ENCODE measurements around the gene STARD3NL.
A peak's percentile ranks its signal among the peaks of the same experiment; 100 is the strongest.
"Not testable (repeated sequence)": the region's sequence is repeated elsewhere in the genome, so short reads cannot be mapped to it uniquely, and the experiment has no call there.

Gene STARD3NL

GRCh38 chr7:38257350-38257677, 79.3 kb downstream of the STARD3NL start:
- TF ChIP-seq Cebpa-rat (IDR thresholded peaks at IDR 0.05), result no peak
- Histone ChIP-seq H3K9ac (peak overlapping the region in 3 of 11 experiments; percentile 26 to 50 (median 40); a peak in 3 of 22 replicates), H3K4me3 (no peak overlapping the region), H3K27me3 (no peaks in the 10 kb centered on the region), H3K36me3 (no peaks in the 10 kb centered on the region), H3K4me2 (peak overlapping the region in 6 of 11 experiments; percentile 34 to 72 (median 46); a peak in 9 of 22 replicates), H3K4me1 (peaks cover 0 to 18% (median 11%) of the 10 kb centered on the region in 10 experiments; a peak in 13 of 20 replicates), H4K20me1 (no peaks in the 10 kb centered on the region), H3K9me3 (replicated peaks in 1 of 11) (peaks cover 0 to 7% (median 0%) of the 10 kb centered on the region in 11 experiments; a peak in 1 of 22 replicates), H3K27ac (peak overlapping the region in 8 of 11 experiments; percentile 47 to 76 (median 70); a peak in 14 of 22 replicates)

DNA sequence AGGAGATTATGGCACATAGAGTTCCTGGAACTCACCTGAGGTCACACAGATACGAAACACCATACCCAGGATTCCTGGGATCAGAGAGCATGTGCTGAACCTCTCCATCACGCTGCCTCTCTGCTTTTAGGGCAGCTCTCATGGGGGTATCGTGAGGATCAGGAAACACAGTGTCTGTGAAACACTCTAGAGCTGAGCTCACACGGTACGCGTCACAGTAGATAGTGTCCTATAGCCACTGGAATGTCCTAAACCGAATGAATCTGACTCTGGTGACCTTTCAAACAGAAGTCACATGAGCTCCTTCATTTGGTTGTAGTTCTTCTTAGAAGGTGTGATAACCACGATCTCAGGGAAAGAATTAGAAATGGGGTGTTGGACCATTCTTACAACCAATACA, 81.1 kb downstream of the STARD3NL start:
- H3K9ac ChIP-seq; H3K27me3 ChIP-seq; H3K9me3 ChIP-seq (replicated peaks in 1 of 11); H3K27ac ChIP-seq; H3K36me3 ChIP-seq; H3K4me2 ChIP-seq; H4K20me1 ChIP-seq; H3K4me3 ChIP-seq: not testable (repeated sequence)
- peaks cover 0 to 18% (median 11%) of the 10 kb centered on the region in 10 experiments; a peak in 13 of 20 replicates for H3K4me1 ChIP-seq

DNA sequence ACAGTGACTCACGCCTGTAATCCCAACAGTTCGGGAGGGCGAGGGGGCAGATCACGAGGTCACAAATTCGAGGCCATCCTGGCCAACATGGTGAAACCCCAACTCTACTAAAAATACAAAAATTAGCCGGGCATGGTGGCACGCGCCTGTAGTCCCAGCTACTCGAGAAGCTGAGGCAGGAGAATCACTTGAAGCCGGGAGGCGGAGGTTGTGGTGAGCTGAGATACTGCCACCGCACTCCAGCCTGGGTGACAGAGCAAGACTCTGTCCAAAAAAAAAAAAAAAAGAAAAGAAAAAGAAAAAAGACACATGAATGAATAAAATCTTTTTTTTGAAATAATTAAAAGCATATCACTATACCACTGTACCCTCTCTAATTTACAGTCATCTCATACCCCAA, 83.6 kb downstream of the STARD3NL start:
- not testable (repeated sequence) for H3K9ac ChIP-seq; H3K4me3 ChIP-seq; H4K20me1 ChIP-seq; H3K27ac ChIP-seq; H3K36me3 ChIP-seq; H3K9me3 ChIP-seq (replicated peaks in 1 of 11); H3K27me3 ChIP-seq; H3K4me2 ChIP-seq
- H3K4me1 ChIP-seq, result peaks cover 0 to 10% (median 9%) of the 10 kb centered on the region in 10 experiments; a peak in 13 of 20 replicates

DNA sequence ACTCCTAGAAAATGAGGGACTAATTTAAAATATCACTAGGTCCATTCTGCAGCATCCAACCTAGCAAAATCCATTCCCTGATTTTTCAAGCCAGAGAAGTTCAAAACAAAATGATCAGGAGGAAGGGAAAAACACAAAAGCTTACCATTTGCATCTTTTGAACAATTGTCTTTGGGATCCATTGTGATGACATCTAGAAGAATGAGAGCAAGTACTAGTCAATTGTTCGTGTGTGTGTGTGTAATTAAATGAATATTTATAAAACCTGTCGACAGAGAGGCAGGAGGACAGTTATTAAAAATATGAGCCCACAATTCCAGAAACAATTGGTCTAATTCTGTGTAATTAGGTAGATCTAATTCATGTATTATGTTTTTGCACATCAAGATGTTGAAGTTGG, 84.0 kb downstream of the STARD3NL start:
- H3K4me1 ChIP-seq; H3K27me3 ChIP-seq; H3K9me3 ChIP-seq (replicated peaks in 1 of 11); H3K4me2 ChIP-seq; H3K4me3 ChIP-seq; H4K20me1 ChIP-seq; H3K27ac ChIP-seq; H3K36me3 ChIP-seq; H3K9ac ChIP-seq: not testable (repeated sequence)

DNA sequence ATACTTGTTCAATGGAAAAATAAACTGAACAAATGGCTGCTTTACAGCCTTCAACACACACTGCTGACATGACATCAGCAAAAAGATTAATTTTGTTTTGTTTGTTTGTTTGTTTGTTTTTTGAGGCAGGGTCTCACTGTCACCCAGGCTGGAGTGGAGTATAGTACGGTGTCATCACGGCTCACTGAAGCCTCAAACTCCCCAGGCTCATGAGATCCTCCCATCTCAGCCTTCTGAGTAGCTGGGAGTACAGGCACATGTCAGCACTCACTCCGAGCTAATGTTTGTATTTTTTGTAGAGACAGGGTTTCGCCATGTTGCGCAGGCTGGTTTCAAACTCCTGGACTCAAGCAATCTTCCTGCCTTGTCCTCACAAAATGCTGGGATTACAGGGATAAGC, 84.5 kb downstream of the STARD3NL start:
- H3K27ac ChIP-seq, result no peak overlapping the region
- H3K4me2 ChIP-seq, result no peak overlapping the region
- H3K4me1 ChIP-seq, result peaks cover 0 to under 1% (median under 1%) of the 10 kb centered on the region in 10 experiments; a peak in 11 of 20 replicates
- no peak overlapping the region for H3K9ac ChIP-seq
- H3K4me3 ChIP-seq, result no peak overlapping the region
- no peaks in the 10 kb centered on the region for H3K36me3 ChIP-seq
- TF ChIP-seq Cebpa-rat (IDR thresholded peaks at IDR 0.05), result no peak
- no peaks in the 10 kb centered on the region for H4K20me1 ChIP-seq
- H3K27me3 ChIP-seq, result no peaks in the 10 kb centered on the region
- no peaks in the 10 kb centered on the region for H3K9me3 ChIP-seq (replicated peaks in 1 of 11)

- H3K4me1 ChIP-seq; H3K9me3 ChIP-seq (replicated peaks in 1 of 11); H3K27me3 ChIP-seq; H3K4me2 ChIP-seq; H3K9ac ChIP-seq; H3K36me3 ChIP-seq; H3K27ac ChIP-seq; H3K4me3 ChIP-seq; H4K20me1 ChIP-seq: not testable (repeated sequence)
Measured at GRCh38 chr7:38263274-38263673, 85.2 kb downstream of the STARD3NL start.

- not testable (repeated sequence) for H3K4me2 ChIP-seq; H3K36me3 ChIP-seq; H3K9me3 ChIP-seq (replicated peaks in 1 of 11); H3K27me3 ChIP-seq; H3K27ac ChIP-seq; H3K4me1 ChIP-seq; H3K4me3 ChIP-seq; H4K20me1 ChIP-seq; H3K9ac ChIP-seq
Measured at GRCh38 chr7:38264602-38265001, 86.6 kb downstream of the STARD3NL start.

- not testable (repeated sequence) for H3K27ac ChIP-seq; H3K4me3 ChIP-seq; H3K4me2 ChIP-seq; H3K27me3 ChIP-seq; H3K36me3 ChIP-seq; H4K20me1 ChIP-seq; H3K9me3 ChIP-seq (replicated peaks in 1 of 11); H3K9ac ChIP-seq; H3K4me1 ChIP-seq
Measured at GRCh38 chr7:38265958-38266357, 87.9 kb downstream of the STARD3NL start.

DNA sequence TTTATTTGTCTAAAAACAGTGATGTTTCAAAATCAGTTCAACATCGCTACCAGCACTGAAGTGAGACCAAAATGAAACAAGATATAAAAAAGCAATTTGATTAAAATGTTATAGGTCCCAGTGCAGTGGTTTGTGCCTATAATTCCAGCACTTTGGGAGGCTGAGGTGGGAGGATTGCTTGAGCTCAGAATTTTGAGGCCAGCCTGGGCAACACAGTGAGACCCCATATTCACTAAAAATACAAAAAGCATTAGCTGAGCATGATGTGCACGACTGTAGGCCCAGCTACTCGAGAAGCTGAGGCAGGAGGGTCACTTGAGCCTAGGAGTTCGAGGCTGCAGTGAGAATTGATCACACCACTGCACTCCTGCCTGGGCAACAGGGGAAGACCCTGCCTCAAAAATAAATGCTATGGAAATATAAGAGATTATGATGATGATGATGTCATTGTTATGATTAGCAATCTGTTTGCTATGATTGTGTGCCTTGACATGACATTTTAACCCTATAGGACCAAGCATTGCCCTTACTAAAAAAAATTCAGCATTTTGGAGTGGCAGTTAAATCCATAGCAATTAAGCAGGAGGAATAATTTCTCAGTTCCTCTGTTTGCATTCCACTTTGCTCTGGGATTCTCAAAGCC, 91.8 kb downstream of the STARD3NL start:
- not testable (repeated sequence) for H3K27me3 ChIP-seq; H3K4me3 ChIP-seq; H4K20me1 ChIP-seq; H3K4me2 ChIP-seq; H3K9ac ChIP-seq; H3K27ac ChIP-seq; H3K4me1 ChIP-seq; H3K36me3 ChIP-seq; H3K9me3 ChIP-seq (replicated peaks in 1 of 11)

DNA sequence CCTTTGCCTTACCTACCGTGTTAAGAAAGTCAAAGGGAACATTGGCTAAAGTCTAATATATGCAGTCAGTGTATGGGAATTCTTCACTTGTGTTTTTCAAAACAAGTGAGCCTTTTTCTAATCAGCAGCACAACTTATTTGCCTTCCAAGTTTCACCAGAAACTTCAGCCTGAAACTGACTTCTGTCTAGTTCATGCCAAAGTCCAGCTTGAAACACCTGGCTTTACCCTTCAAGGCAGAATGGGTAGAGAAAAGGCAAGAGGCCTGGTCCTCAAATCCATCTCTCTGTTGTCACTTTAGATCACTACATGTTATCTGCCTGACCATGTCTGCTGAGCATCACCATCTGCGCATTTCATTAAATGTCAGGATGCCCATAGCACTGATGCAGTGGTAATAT, 92.4 kb downstream of the STARD3NL start:
- not testable (repeated sequence) for H3K27me3 ChIP-seq; H3K27ac ChIP-seq; H3K4me3 ChIP-seq; H3K9ac ChIP-seq; H4K20me1 ChIP-seq; H3K36me3 ChIP-seq; H3K4me2 ChIP-seq; H3K4me1 ChIP-seq; H3K9me3 ChIP-seq (replicated peaks in 1 of 11)
